Transverse colon (tissue), 4 donors: Measurements from ENCODE around the gene DBNDD1.

Experiments
- POLR2A ChIP-seq: fragments of 450-650 bp; IDR thresholded peaks from one replicate; pipeline ENCODE4 v1.6.1; 2016; ENCODE audit warnings: antibody characterized with exemption, mild to moderate bottlenecking, moderate library complexity
- POLR2AphosphoS5 ChIP-seq, 3 donors: sonication (generic); formaldehyde crosslinking; IDR thresholded peaks; one replicate each; pipeline ENCODE4 v1.6.1; 2016; ENCODE audit warnings: antibody characterized with exemption in 3 of 3
- TF ChIP-seq, protein P1 (sequence below), 5 experiments: fragments of 200-600 bp in 3 of 5; fragments of 450-650 bp in 2 of 5; sonication (generic) in 3 of 5; IDR thresholded peaks; 1 replicate in 2 of 5; 2 replicates in 3 of 5; pipeline ENCODE4 v1.5.1; 2016 to 2017; ENCODE audit warnings: antibody characterized with exemption in 5 of 5, inconsistent platforms in 3 of 5, mild to moderate bottlenecking in 2 of 5, moderate library complexity in 1 of 5

DNA sequence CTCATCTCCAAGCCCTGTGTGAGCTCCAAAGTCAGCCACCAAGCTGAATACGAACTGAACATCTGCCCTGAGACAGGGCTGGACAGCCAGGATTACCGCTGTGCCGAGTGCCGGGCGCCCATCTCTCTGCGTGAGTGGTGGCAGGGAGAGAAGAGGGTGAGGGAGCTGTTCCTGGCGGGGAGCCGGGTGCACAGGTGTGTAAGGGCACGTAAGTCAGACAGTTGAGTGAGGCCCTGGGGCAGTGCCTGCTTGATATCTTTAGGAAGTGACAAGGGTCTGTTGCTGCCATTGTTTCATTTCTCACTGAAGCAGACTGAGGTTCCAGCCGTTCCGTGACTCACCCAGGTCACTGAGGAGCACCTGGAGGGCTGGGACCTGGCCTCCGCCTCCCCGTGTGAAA is 58.3 kb downstream of the DBNDD1 start:
- TF ChIP-seq, protein P1, sequence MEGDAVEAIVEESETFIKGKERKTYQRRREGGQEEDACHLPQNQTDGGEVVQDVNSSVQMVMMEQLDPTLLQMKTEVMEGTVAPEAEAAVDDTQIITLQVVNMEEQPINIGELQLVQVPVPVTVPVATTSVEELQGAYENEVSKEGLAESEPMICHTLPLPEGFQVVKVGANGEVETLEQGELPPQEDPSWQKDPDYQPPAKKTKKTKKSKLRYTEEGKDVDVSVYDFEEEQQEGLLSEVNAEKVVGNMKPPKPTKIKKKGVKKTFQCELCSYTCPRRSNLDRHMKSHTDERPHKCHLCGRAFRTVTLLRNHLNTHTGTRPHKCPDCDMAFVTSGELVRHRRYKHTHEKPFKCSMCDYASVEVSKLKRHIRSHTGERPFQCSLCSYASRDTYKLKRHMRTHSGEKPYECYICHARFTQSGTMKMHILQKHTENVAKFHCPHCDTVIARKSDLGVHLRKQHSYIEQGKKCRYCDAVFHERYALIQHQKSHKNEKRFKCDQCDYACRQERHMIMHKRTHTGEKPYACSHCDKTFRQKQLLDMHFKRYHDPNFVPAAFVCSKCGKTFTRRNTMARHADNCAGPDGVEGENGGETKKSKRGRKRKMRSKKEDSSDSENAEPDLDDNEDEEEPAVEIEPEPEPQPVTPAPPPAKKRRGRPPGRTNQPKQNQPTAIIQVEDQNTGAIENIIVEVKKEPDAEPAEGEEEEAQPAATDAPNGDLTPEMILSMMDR (IDR thresholded peaks at IDR 0.05): no peak
- TF ChIP-seq POLR2A (no peak), POLR2AphosphoS5 (IDR thresholded peaks at IDR 0.05) (no peak)
